ENCODE data around the gene PFDN4.
"Not testable (repeated sequence)": the region's sequence is repeated elsewhere in the genome, so short reads cannot be mapped to it uniquely, and the experiment has no call there.

The PFDN4 gene

DNA sequence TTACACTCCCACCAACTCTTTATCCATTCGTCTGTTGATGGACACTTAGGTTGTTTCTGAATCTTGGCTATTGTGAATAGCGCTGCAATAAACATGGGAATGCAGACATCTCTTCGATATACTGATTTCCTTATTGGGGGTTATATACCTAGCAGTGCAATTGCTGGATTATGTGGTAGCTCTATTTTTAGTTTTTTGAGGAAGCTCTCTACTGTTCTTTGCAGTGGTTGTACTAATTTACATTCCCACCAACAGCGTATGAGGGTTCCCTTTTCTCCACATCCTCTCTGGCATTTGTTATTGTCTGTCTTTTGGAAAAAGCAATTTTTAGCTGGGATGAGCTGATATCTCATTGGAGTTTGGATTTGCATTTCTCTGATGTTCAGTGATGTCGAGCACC is 4.6 kb upstream of the PFDN4 start:
- no peak for DNase-seq

DNA sequence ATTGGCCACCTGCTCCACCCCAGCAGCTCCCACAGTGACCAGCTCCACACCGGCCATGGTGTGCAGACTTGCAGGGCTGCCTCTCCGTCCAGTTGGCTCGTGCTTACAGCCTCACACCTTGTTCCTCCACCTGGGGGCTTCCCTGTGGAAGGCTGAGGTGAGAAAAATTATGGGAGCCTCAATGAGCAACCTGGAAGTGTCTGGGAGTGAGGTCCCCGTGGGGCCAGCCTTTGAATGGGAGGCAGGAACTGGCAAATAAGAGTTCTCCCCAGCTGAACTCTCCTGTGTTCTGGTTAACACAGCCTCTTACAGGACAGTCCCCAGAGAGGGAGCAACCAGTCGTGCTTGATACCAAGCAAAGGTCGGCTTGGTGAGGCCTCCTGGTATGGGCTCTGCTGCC is 3.8 kb upstream of the PFDN4 start:
- DNase-seq: no peak

DNA sequence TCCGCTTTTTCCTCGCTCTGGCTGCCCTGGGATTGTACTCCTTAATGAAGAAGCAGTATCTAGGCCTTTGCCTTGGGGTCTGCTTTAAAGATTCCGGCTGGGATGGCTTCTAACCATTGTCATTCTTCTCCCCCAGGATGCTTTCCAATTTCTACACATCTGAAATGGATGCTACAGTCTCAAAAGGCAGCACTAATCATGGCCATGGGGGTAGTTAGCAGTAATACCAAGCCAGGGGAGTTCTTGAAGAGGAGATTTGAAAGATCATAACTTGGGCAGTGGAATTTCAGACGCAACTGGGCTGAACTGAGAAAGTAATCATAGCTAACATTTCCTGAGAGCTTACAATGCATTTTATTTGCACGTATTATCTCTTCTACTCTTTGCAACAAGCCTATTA is 3.4 kb upstream of the PFDN4 start:
- no peak for DNase-seq

DNA sequence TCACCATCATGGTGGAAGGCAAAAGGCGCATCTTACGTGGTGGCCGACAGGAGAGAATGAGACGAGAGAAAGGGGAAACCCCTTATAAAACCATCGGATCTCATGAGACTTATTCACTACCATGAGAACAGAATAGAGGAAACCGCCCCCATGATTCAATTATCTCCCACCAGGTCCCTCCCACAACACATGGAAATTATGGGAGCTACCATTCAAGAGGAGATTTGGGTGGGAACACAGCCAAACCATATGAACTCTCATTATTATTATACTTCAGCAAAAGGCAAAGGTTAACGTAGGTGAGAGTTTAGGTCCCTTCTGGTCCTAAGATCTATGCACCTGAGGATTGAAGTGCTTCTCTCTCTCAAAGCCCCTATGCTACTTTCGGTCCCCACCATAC is 2.4 kb upstream of the PFDN4 start:
- DNase-seq: no peak

DNA sequence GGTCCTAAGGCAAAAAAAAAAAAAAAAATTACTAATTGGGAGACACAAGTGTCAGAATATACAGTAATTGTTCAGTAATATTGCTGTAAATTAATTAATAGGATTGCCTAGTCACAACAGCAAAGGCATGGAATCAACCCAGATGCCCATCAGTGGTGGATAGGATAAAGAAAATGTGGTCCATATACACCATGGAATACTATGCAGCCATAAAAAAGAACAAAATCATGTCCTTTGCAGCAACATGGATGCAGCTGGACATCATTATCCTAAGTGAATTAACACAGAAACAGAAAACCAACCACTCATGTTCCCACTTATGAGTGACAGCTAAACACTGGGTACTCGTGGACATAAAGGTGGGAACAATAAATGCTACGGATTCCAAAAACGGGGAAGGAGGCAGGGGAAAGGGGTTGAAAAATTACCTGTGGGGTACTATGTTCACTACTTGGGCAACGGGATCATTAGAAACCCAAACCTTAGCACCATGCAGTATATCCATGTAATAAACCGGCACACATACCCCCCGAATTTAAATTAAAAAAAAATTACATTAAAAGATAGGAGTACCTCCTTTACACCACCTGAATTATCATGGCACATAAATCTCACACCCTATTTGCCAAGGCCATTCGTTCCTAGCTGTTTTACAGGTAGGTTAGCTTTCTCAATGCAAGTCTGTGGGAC is 689 bp upstream of the PFDN4 start:
- DNase-seq: no peak

DNA sequence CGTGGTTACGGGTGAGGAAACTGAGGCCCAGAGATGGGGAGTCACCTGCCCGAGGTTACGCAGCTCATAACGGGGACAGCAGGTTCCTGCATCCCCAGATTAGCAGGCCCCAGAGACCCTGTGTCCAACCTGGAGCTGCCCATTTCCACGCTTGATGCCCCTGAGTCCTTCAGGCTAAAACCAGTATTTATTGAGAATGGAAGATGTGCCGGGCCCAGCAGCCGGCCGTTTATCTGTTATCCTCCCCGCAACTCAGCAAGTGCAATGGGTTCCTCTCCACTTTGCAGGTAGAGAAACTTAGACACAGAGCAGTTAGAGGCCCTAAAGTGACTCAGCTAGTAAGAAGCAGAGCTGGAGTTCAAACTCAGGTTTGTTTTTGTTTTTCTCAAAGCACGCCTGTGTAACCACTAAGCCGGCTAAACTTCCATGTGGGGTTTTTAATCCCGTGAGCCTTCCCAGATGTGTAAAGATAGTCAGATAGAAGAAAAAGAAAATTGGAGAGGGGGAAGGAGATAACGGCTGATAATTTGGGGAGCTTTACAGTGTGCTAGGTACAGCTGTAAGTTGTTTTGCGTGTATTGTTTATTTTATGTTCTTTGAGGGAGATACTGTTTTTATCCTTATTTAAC is 775 bp downstream of the PFDN4 start:
- no peak for DNase-seq

DNA sequence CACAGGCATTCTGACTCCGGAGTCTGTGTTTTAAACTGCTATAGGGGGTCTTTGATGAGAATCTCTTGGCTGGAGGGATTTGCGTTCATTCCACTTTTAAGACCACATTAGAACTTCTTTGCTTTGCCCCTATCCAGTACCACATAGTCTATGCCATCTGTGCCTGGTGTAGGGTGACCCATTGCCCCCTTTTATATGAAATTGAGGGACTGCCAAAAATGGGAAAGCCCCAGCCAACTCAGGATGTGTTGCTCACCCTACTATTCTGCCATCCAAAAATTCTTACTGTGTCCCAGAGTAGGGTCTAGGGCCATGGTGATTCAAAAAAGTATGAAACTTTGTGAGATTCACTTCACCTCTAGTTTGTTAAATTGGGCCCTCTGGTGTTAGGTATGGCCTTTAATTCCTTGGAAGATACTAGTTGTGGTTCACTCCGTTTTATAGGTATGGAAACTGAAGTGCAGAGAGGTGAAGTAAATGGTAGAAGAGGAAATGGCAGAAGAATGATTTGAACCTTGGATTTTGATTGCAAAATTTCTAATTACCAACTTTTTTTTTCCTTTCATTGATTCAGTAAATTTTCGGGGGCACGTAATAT is 1.4 kb downstream of the PFDN4 start:
- DNase-seq: no peak

DNA sequence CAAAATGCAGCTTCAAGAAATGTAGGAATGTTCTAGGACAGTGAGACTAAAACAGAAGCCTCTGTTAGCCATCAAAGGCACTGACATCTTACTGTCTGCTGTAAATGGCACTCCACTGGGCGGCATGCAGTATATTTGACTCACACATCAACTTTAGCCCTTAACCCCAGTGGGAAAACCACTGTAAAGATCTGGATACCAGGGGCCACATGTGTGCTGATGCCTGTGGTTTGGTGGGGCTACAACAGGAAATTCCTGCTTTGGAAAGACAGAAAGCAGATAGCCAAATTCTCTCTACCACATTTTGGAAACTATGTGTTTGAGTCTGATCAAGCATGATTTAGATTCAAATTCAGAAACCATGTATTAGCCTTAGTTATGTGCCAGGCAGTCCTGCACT is 4.3 kb downstream of the PFDN4 start:
- no peak for DNase-seq

DNA sequence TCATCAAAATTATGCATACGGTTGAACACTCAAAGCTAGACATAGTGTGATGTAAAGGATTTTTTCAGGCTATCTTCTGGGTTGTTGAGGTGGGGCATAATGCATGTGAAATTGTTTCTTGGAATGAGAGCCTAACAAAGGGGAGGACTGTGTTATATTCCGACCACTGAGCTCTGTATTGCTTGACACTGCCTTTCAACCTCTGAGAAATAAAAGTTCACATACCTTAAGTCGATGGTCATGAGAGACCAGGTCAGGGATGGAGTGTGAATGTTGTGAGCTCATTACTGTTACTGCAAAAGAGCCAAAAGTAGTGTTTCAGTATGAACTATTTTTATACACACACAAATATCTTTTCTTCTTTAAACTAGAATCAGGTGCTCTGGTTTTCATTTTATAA is 5.0 kb downstream of the PFDN4 start:
- DNase-seq: no peak

DNA sequence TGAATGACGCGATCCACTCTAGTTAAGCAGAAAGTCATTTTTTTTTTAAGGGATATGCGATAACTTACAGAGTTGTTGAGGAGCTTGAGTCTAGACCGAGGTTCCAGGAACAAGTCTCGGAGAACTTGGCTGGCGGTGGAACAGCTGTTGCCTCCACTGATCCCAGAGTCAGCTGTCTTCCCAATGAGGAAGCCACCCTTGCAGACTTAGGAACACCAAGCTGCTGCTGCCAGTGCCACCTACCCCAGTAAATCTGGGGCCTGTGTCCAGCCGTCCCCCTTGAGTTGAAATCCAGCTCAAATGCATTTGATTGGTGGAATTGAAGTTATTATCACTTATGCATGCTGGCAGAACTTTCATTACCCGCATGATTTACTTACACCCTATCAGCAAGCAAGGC is 6.7 kb downstream of the PFDN4 start:
- DNase-seq: no peak

DNA sequence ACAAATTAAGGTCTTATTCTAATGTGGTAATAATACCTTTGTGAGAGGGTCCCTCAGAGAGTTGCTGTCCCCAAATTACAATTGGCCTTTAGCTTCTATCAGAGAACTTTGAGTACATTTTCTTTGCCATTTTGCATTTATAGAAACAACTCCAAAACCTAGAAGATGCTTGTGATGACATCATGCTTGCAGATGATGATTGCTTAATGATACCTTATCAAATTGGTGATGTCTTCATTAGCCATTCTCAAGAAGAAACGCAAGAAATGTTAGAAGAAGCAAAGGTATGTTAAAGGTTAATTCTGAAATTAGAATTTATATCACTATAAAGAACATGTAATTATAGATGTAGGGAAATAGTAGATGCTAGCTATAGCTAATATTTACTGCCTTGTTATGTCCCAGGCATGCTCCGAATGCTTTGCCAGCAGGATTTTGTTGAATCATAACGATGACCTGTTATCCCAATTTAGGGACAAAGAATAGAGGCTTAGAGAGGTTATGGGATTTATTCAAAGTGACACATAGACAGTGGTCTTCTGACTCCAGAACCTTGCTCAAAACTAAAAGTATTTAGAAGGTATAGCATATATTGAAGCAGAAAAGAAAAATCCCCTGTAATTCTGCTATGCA is 7.4 kb downstream of the PFDN4 start:
- DNase-seq: no peak

DNA sequence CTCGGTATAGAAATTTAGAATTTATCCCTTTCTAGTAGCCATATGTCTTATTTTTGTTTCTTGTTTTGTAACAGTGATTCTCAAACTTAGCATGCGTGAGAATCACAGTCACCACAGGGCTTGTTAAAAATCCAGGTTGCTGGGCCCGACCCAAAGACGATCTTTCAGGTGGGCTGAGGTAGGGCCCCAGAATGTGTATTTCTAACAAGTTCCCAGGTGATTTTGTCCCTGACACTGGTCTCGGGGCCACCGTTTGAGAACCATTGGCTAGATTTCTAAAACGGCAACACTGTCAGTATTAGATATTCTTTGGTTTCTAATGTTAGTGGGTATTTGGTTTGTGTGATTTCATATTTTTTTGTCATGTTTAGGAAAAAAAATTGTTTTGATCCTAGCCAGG is 9.9 kb downstream of the PFDN4 start:
- no peak for DNase-seq

DNA sequence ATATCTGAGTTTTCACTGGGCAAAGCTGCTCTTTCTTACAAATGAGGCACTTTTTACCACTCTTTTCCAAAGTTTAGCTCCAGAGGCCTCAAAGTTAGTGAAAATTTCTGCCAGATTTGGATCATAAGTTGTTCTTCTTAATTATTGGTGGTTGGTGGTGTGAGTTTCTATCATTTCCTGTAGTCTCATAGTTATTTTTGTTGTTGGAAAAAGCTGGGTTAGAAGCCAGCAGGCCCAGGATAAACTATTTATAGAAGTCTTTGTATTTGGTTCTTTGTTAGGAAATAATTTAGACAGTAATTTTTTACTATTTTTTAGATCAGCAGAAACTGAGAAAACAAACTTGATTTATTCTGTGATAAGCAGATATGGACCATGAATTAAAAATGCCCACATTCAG is 10.6 kb downstream of the PFDN4 start:
- no peak for DNase-seq

DNA sequence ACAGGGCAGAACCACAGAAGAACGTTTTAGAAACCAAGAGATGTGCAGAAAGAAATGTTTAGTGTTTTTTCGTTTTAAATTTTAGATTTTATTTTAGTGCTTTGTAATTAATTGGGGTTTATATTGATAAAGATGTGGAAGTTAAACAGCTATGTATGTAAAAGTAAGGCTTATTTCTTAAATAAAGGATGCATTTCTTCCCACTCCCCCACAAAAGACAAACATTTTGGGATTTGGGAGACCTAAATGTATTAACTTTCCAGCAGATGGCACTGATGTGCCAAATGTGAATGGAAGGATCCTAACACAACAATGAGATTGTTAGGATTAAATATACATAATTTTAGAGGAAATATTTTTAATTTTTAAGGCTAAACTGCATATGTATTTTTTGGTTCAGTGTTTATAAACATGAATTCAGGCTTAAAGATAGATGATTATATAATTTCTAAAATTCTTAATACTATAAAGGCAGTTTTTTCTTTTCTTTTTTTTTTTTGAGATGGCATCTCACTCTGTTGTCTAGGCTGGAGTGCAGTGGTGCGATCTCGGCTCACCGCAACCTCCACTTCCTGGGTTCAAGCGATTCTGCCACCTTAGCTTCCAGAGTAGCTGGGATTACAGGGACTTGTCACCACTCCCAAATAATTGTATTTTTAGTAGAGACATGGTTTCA is 12.0 kb downstream of the PFDN4 start:
- no peak for DNase-seq

DNA sequence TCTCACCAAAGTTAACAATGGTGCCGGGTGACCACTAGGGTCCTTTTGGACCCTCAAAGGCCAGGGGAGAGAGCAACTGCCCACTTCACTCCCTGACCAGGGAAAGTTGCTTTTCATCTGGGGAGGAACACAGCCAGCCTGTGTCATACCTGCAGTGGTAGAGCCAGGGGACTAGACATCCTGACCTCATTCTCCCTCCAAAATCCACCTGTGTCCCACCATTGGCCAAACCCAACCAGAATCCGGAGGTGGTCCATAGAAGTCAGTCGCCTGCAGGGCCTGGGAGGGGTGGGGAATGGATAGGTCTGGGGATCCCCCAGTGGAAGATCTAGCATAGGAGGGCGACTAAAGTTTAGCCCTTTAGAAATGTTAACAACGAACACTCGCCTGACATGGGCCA is 12.8 kb downstream of the PFDN4 start:
- DNase-seq: no peak

DNA sequence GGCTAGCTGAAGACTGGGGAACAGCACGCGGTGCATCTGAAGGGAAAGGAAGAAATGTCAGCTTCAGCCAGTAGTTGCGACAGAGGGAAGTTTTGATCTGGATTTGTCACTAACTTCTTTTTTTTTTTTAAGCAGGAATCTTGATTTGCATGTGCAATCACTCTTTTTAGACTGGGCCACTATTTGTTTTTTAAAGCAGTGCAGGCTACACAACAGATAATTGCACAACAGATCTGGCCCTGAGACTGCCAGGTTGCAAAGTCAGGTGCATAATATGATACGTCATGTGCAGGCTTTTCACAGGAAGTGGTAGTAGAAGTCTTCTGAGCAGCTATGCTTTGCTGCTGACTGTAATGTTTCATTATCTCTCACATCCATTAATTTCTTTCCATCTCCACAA is 13.5 kb downstream of the PFDN4 start:
- no peak for DNase-seq

DNA sequence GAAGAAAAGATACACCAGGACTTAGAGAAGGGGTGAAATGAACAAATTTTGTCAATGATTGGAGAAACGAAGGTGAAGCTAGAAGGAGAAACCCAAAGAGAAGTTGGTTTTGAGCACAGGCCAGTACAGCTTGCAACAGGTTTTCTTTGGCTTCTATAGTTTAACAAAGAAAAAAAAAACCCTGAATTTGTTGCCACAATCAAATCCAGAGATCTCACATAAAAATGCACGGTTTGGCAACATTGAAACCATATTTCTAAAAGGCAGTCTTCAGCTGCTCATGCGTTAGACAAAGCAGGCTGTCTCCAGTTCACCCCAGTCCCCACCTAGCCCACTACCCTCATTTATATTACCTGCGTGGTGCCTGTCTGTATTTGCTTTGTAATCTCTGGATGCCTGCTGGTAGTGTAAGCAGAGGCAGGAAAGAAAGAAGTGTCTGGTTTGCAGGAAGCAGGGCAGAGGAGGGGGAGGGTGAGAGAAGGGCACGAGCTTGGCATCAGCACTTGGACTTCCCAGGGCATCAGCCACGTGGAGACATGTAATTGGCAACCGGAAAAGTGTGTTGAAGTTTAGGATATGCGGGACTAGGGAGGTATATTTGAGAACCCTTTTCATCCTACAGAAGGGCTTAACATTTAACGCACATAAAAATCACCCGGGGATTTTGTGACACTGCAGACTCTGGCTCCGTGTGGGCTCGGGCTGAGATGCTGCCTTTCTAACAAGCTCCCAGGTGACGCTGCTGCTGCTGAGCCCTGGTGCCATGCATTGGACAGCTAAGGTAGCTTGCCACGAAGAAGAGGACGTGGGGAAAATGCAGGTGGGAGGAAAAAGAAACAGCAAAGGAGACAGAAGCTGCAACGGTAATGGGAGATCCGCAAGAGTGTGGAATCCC is 14.4 kb downstream of the PFDN4 start:
- no peak for DNase-seq

DNA sequence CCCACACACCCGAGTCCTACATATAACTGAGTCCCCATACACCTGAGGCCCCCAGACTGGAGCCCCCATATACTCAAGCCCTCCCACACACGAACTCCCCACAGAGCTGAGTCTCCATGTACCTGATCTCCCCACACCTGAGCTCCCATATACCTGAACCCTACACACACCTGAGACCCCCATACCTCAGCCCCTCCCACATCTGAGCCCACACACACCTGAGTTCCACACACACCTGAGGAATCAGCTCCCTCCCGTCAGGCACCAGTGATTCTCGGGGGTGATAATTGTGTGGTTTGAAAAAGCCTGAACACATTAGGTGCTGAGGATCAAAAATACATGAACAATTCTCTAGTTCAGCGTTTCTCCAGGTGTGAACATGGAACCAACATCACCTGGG is 15.4 kb downstream of the PFDN4 start:
- no peak for DNase-seq

DNA sequence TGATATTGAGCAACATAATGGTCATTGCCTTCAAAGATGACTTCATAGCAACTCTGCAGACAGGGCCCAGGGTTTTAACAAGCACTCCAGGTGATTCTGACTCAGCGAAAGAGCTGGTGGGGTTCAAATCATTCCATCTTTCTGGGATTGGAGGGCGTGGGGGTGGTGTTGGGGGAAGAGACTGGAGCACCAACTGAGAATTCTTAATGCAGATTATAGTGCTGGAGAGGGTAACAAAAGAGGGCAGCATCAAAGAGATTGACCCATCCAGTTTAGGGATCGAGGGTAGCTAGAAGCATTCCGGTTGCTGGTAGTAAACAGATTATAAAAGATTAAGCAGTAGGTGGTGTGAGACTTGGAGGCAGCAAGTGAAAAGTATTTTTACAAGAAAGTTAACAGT is 15.9 kb downstream of the PFDN4 start:
- DNase-seq: no peak

DNA sequence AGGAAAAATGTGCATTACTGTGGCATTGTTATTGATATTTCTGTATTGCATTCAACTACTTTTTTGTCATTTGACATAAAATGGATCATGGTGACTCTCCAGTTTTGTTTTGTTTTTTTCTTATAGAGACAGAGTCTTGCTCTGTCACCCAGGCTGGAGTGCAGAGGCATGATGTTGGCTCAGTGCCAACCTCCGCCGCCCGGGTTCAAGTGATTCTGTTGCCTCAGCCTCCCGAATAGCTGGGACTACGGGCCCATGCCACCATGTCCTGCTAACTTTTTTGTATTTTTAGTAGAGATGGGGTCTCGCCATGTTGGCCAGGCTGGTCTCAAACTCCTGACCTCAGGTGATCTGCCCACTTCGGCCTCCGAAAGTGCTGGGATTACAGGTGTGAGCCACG is 16.8 kb downstream of the PFDN4 start:
- not testable (repeated sequence) for DNase-seq

DNA sequence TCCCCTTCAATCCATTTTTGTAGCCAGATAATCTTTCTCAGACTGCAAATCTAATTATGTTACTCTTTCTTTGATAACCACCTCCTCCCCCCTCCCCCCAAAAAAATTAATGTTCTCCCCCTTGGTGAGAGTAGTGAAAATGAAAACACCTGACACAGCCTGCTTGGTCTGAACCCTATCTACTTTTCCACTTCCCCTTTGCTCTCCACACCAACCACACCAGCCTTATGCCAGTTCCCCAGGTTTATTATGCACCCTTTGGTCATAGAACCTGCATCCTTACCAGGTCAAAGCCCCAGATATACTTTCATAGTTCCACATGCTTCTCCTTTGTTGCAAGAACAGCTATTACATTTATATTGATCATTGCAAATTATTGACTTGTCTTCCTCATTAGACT is 19.4 kb downstream of the PFDN4 start:
- DNase-seq: no peak

DNA sequence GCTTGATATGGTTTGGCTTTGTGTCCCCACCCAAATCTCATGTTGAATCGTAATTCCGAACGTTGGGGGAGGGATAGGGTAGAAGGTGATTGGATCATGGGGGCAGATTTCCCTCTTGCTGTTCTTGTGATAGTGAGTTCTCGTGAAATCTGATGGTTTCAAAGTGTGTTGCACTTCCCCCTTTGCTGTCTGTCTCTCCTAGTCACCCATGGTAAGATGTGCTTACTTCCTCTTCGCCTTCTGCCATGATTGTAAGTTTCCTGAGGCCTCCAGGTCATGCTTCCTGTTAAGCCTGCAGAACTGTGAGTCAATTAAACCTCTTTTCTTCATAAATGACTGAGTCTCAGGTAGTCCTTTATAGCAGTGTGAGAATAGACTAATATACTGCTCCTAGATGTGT is 19.9 kb downstream of the PFDN4 start:
- DNase-seq: no peak

DNA sequence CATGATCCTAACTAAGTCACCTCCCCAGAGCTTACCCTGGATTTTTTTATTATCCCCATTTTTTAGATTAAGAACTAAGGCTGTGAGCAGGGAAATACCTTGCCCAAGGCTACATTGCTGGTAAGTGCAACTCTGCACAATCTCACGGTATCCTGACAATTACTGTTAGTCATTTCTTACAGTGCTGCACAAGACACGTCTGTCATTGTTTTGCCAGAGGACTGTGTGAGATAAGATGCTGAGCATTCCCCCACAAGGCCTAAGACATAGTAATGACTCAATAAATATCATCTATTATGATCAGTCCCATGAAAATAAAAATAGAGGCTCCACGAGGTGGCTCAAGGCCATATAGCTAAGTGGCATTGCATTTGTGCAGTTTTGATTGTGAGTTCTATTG is 21.0 kb downstream of the PFDN4 start:
- DNase-seq: no peak
